Lung (tissue), 12 donors: ENCODE data around the gene TRIM58. TPM values are rescaled to one million over a fixed set of nuclear protein-coding genes. Genes with fewer than 3 reads are reported as not detected.

Source experiments
- ATAC-seq: fragments of 200-7000 bp; cut with Tn5 transposase; one replicate; pipeline ENCODE4 v1.9.1; 2020; ENCODE audit warnings: moderate number of reproducible peaks; ENCODE audit not compliant: insufficient read depth, low FRiP score
- DNase-seq, 3 donors: peaks; one replicate each; pipeline ENCODE4 v3.0.0-alpha.2; 2013 to 2017
- H3K27ac ChIP-seq, 2 donors: one replicate each; pipeline ENCODE4 v1.5.1; 2013; ENCODE audit warnings: mild to moderate bottlenecking in 2 of 2, moderate library complexity in 2 of 2, control low read depth in 1 of 2, inconsistent platforms in 1 of 2, low read depth in 1 of 2, low read length in 1 of 2
- H3K27me3 ChIP-seq, 3 donors: one replicate each; pipeline ENCODE4 v1.5.1; 2013; ENCODE audit warnings: low read length in 2 of 3; ENCODE audit not compliant: control insufficient read depth in 3 of 3, insufficient read depth in 3 of 3
- H3K36me3 ChIP-seq, 4 donors: one replicate each; pipeline ENCODE4 v1.5.1; 2013; ENCODE audit warnings: low read length in 4 of 4, mild to moderate bottlenecking in 1 of 4, moderate library complexity in 1 of 4; ENCODE audit not compliant: control insufficient read depth in 4 of 4, insufficient read depth in 4 of 4
- H3K4me1 ChIP-seq, 5 donors: one replicate each; pipeline ENCODE4 v1.5.1; 2013; ENCODE audit warnings: low read length in 5 of 5, mild to moderate bottlenecking in 2 of 5, moderate library complexity in 1 of 5; ENCODE audit not compliant: control insufficient read depth in 5 of 5, insufficient read depth in 5 of 5
- H3K4me3 ChIP-seq: one replicate; pipeline ENCODE4 v1.5.1; 2013; ENCODE audit warnings: mild to moderate bottlenecking, control low read depth, moderate library complexity
- H3K9ac ChIP-seq, 2 donors: one replicate each; pipeline ENCODE4 v1.5.1; 2013; ENCODE audit warnings: low read length in 2 of 2, control low read depth in 1 of 2; ENCODE audit not compliant: insufficient read depth in 1 of 2
- H3K9me3 ChIP-seq, 4 donors: one replicate each; pipeline ENCODE4 v1.5.1; 2013; ENCODE audit warnings: low read length in 3 of 4, mild to moderate bottlenecking in 1 of 4, moderate library complexity in 1 of 4; ENCODE audit not compliant: control insufficient read depth in 4 of 4, insufficient read depth in 3 of 4
- CTCF ChIP-seq: IDR thresholded peaks from 2 replicates; pipeline ENCODE4 v1.5.1; 2012; ENCODE audit warnings: mild to moderate bottlenecking; ENCODE audit errors: control extremely low read depth, extremely low read depth
- WGBS, 2 donors: extraction: QIAGEN DNeasy Blood & Tissue Kit; methylation state at CpG; one replicate each; pipeline ENCODE4 v1.1.7; 2013; 5-methylcytosine and 5-hydroxymethylcytosine counted together
- polyA plus RNA-seq, 2 donors: library from polyadenylated mRNA; stranded (reverse); fragments of 200-250 nt; gene quantifications; one replicate each; pipeline ENCODE4 v1.2.1, GENCODE V29; 2013
- total RNA-seq, 2 donors: library from RNA; depleted of rRNA in 1 of 2; stranded (reverse); fragments of >200 nt in 1 of 2; gene quantifications; one replicate each; pipeline ENCODE4 v1.2.1, GENCODE V29; 2014 to 2021
- donor health status: control.
- donor health status: control.
- donor health status: Bipolar disorder and iron deficiency.
- donor health status: healthy.
- donor health status: DM: yes; HTN: yes; CAD: no.

Gene TRIM58
- total and polyA plus RNA-seq, 4 donors = 0.71 to 9.4 (median 1.6) TPM

GRCh38 chr1:247845693-247846017, 11.3 kb upstream of the TRIM58 start:
- ATAC-seq = no peak

GRCh38 chr1:247848346-247848745, 8.6 kb upstream of the TRIM58 start:
- H3K4me1 ChIP-seq = no peaks in the 10 kb centered on the region
- H3K36me3 ChIP-seq = no peaks in the 10 kb centered on the region

More at GRCh38 chr1:247845693-247846017, 11.3 kb upstream of the TRIM58 start:
- Histone ChIP-seq H3K36me3 (no peaks in the 10 kb centered on the region), H3K9ac (no peak overlapping the region), H3K4me1 (no peaks in the 10 kb centered on the region), H3K27ac (no peak overlapping the region), H3K4me3 (no peak overlapping the region), H3K27me3 (no peaks in the 10 kb centered on the region), H3K9me3 (no peaks in the 10 kb centered on the region)
- DNase-seq = no peak
- 67 to 89% methylated on average over 5 of the region's 5 CpGs for WGBS, 2 donors
- TF ChIP-seq CTCF = no peak

GRCh38 chr1:247849616-247850015, 7.4 kb upstream of the TRIM58 start:
- no peaks in the 10 kb centered on the region for H3K27me3 ChIP-seq
- DNase-seq = no peak
- no peak overlapping the region for H3K27ac ChIP-seq
- WGBS, 2 donors = 86 to 98% methylated on average over 1 of the region's 1 CpG
- H3K36me3 ChIP-seq = no peaks in the 10 kb centered on the region
- TF ChIP-seq CTCF = no peak
- H3K9me3 ChIP-seq = no peaks in the 10 kb centered on the region
- no peak overlapping the region for H3K4me3 ChIP-seq
- no peak overlapping the region for H3K9ac ChIP-seq
- no peak for ATAC-seq
- no peaks in the 10 kb centered on the region for H3K4me1 ChIP-seq

More at GRCh38 chr1:247848346-247848745, 8.6 kb upstream of the TRIM58 start:
- Histone ChIP-seq H3K27ac (no peak overlapping the region), H3K9me3 (no peaks in the 10 kb centered on the region), H3K27me3 (no peaks in the 10 kb centered on the region), H3K4me3 (no peak overlapping the region), H3K9ac (no peak overlapping the region)
- 88 to 93% methylated on average over 7 of the region's 7 CpGs for WGBS, 2 donors
- ATAC-seq (no peak), DNase-seq (no peak)
- no peak for TF ChIP-seq CTCF

GRCh38 chr1:247854899-247855545, 2.0 kb upstream of the TRIM58 start:
- H3K27ac ChIP-seq = no peak overlapping the region
- peaks cover 0 to 4% (median 0%) of the 10 kb centered on the region in 4 donors for H3K9me3 ChIP-seq
- no peak overlapping the region for H3K9ac ChIP-seq
- peaks cover 0 to 10% (median 4%) of the 10 kb centered on the region in 3 donors for H3K27me3 ChIP-seq
- no peak for TF ChIP-seq CTCF
- DNase-seq (no peak), ATAC-seq (no peak)
- H3K4me3 ChIP-seq = no peak overlapping the region
- 80 to 82% methylated on average over 14 of the region's 14 CpGs for WGBS, 2 donors
- H3K4me1 ChIP-seq = peaks cover 0 to 8% (median 0%) of the 10 kb centered on the region in 5 donors
- H3K36me3 ChIP-seq = no peaks in the 10 kb centered on the region
